Hepatocyte (in vitro differentiated cells): ENCODE results near the gene SLF2.
"Not testable (repeated sequence)": the region's sequence is repeated elsewhere in the genome, so short reads cannot be mapped to it uniquely, and the experiment has no call there.

Source experiments
- EZH2 ChIP-seq: fragments of 200-600 bp; sonication (generic); IDR thresholded peaks from 2 replicates; pipeline ENCODE4 v1.6.1; 2016; ENCODE audit warnings: antibody characterized with exemption, mild to moderate bottlenecking, borderline replicate concordance
- TF ChIP-seq, protein P1 (sequence below): fragments of 200-600 bp; sonication (generic); IDR thresholded peaks from 2 replicates; pipeline ENCODE4 v1.5.1; 2016; ENCODE audit warnings: antibody characterized with exemption, mild to moderate bottlenecking; ENCODE audit not compliant: poor library complexity

DNA sequence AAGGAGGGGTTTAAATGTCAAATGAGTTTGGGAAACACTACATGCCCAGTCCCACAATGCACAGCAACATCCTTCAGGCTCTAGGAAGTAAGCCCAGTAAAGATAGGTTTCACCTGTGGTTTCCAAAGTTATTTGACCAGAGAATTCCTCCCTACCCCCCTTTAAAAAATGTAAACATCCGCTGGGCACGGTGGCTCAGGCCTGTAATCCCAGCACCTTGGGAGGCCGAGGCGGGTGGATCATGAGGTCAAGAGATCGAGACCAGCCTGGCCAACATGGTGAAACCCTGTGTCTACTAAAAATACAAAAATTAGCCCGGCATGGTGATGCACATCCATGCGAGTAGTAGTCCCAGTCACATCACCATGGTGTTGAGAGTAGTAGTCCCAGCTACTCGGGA, 62.6 kb downstream of the SLF2 start:
- TF ChIP-seq, protein P1, sequence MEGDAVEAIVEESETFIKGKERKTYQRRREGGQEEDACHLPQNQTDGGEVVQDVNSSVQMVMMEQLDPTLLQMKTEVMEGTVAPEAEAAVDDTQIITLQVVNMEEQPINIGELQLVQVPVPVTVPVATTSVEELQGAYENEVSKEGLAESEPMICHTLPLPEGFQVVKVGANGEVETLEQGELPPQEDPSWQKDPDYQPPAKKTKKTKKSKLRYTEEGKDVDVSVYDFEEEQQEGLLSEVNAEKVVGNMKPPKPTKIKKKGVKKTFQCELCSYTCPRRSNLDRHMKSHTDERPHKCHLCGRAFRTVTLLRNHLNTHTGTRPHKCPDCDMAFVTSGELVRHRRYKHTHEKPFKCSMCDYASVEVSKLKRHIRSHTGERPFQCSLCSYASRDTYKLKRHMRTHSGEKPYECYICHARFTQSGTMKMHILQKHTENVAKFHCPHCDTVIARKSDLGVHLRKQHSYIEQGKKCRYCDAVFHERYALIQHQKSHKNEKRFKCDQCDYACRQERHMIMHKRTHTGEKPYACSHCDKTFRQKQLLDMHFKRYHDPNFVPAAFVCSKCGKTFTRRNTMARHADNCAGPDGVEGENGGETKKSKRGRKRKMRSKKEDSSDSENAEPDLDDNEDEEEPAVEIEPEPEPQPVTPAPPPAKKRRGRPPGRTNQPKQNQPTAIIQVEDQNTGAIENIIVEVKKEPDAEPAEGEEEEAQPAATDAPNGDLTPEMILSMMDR: not testable (repeated sequence)
- not testable (repeated sequence) for TF ChIP-seq EZH2
